HepG2 (cell line): Measurements from ENCODE around the gene KRT16. TPM values are rescaled to one million over a fixed set of nuclear protein-coding genes. Genes with fewer than 3 reads are reported as not detected.

Experiments used
- AKAP8 ChIP-seq: sonication (generic); formaldehyde crosslinking; IDR thresholded peaks from 2 replicates; pipeline ENCODE4 v1.5.1; 2020; ENCODE audit warnings: mild to moderate bottlenecking, missing genetic modification reagents
- ARID2 ChIP-seq: sonication (generic); formaldehyde crosslinking; IDR thresholded peaks from 2 replicates; pipeline ENCODE4 v1.8.1; 2022; ENCODE audit warnings: mild to moderate bottlenecking, missing genetic modification reagents, borderline replicate concordance
- ARNT2 ChIP-seq: sonication (generic); formaldehyde crosslinking; IDR thresholded peaks from 2 replicates; pipeline ENCODE4 v1.8.0; 2022; ENCODE audit warnings: mild to moderate bottlenecking, low read depth, missing genetic modification reagents, moderate library complexity
- CHD2 ChIP-seq: IDR thresholded peaks from 2 replicates; pipeline ENCODE4 v1.6.1; 2011; ENCODE audit warnings: low read depth, low read length, improper control_type of control experiment
- EP300 ChIP-seq, 3 experiments: sonication (generic) in 1 of 3; formaldehyde crosslinking in 1 of 3; IDR thresholded peaks; 2 replicates each; pipeline versions ENCODE4 v1.5.1 to v1.6.1; 2011 to 2020; ENCODE audit warnings: low read depth in 2 of 3, low read length in 2 of 3, borderline replicate concordance in 1 of 3, improper control_type of control experiment in 1 of 3, mild to moderate bottlenecking in 1 of 3, missing genetic modification reagents in 1 of 3, moderate library complexity in 1 of 3
- ERF ChIP-seq: IDR thresholded peaks from 2 replicates; pipeline ENCODE4 v1.6.1; 2018; ENCODE audit warnings: missing biosample characterization, missing genetic modification reagents
- KDM1A ChIP-seq: IDR thresholded peaks from 2 replicates; pipeline ENCODE4 v1.6.1; 2016; ENCODE audit warnings: missing compliant biosample characterization
- KDM3A ChIP-seq: IDR thresholded peaks from 2 replicates; pipeline ENCODE4 v1.6.1; 2018; ENCODE audit warnings: low read depth, missing compliant biosample characterization
- MAFF ChIP-seq: IDR thresholded peaks from 2 replicates; pipeline ENCODE4 v1.6.1; 2011; ENCODE audit warnings: low read depth, low read length, improper control_type of control experiment
- MXD1 ChIP-seq: sonication (generic); formaldehyde crosslinking; IDR thresholded peaks from 2 replicates; pipeline ENCODE4 v1.4.0; 2020; ENCODE audit warnings: mild to moderate bottlenecking, missing genetic modification reagents
- NFYB ChIP-seq: sonication (generic); formaldehyde crosslinking; IDR thresholded peaks from 2 replicates; pipeline ENCODE4 v1.4.0; 2020; ENCODE audit warnings: missing genetic modification reagents
- SAP130 ChIP-seq: IDR thresholded peaks from 2 replicates; pipeline ENCODE4 v1.6.1; 2016; ENCODE audit warnings: low read depth
- SMAD9 ChIP-seq: sonication (generic); formaldehyde crosslinking; IDR thresholded peaks from 2 replicates; pipeline ENCODE4 v1.5.1; 2020; ENCODE audit warnings: mild to moderate bottlenecking, missing genetic modification reagents
- SMC3 ChIP-seq: IDR thresholded peaks from 2 replicates; pipeline ENCODE4 v1.6.1; 2011; ENCODE audit warnings: low read length, improper control_type of control experiment
- STAT6 ChIP-seq: sonication (generic); formaldehyde crosslinking; IDR thresholded peaks from 2 replicates; pipeline ENCODE4 v1.4.0; 2020; ENCODE audit warnings: missing genetic modification reagents, mild to moderate bottlenecking, borderline replicate concordance
- TRAFD1 ChIP-seq: sonication (generic); formaldehyde crosslinking; IDR thresholded peaks from 2 replicates; pipeline ENCODE4 v1.5.1; 2020; ENCODE audit warnings: missing genetic modification reagents, mild to moderate bottlenecking, borderline replicate concordance
- ZNF10 ChIP-seq: sonication (generic); formaldehyde crosslinking; IDR thresholded peaks from 2 replicates; pipeline ENCODE4 v1.4.0; 2020; ENCODE audit warnings: mild to moderate bottlenecking, low read depth, missing genetic modification reagents, borderline replicate concordance
- ZNF460 ChIP-seq: sonication (generic); formaldehyde crosslinking; IDR thresholded peaks from 2 replicates; pipeline ENCODE4 v1.5.1; 2020; ENCODE audit warnings: missing genetic modification reagents, mild to moderate bottlenecking, borderline replicate concordance
- ZNF501 ChIP-seq: sonication (generic); formaldehyde crosslinking; IDR thresholded peaks from 2 replicates; pipeline ENCODE4 v1.5.1; 2020; ENCODE audit warnings: mild to moderate bottlenecking, moderate library complexity, missing genetic modification reagents
- ZNF691 ChIP-seq: sonication (generic); formaldehyde crosslinking; IDR thresholded peaks from 2 replicates; pipeline ENCODE4 v1.4.0; 2020; ENCODE audit warnings: missing genetic modification reagents, low read depth, mild to moderate bottlenecking, borderline replicate concordance
- ZNF713 ChIP-seq: sonication (generic); formaldehyde crosslinking; IDR thresholded peaks from 2 replicates; pipeline ENCODE4 v1.4.0; 2020; ENCODE audit warnings: mild to moderate bottlenecking, missing genetic modification reagents
- ZNF782 ChIP-seq: sonication (generic); formaldehyde crosslinking; IDR thresholded peaks from 2 replicates; pipeline ENCODE4 v1.4.0; 2020; ENCODE audit warnings: missing genetic modification reagents, mild to moderate bottlenecking, borderline replicate concordance
- ZNF850 ChIP-seq: sonication (generic); formaldehyde crosslinking; conservative IDR thresholded peaks from 2 replicates; pipeline ENCODE4 v1.9.0; 2021; ENCODE audit warnings: mild to moderate bottlenecking, missing genetic modification reagents
- ZSCAN22 ChIP-seq: sonication (generic); formaldehyde crosslinking; IDR thresholded peaks from 2 replicates; pipeline ENCODE4 v1.4.0; 2020; ENCODE audit warnings: mild to moderate bottlenecking, missing genetic modification reagents
- polyA plus RNA-seq, 8 experiments: library from polyadenylated mRNA; depleted of rRNA in 3 of 8; stranded (reverse) in 7 of 8; unstranded in 1 of 8; fragments of >200 nt; fragmentation: Illumina TruSeq in 4 of 8; extraction: Trizol in 4 of 8; gene quantifications; 2 replicates each; pipeline versions ENCODE4 v1.2.1 to v1.2.3, GENCODE V29; 2011 to 2016; ENCODE audit warnings: low read depth in 4 of 8, missing spikeins in 1 of 8, mixed read lengths in 1 of 8; ENCODE audit not compliant: insufficient read depth in 1 of 8
- total RNA-seq, 5 experiments: library from RNA; depleted of rRNA; stranded (reverse); fragments of >200 nt; fragmentation: Illumina TruSeq; extraction: Trizol; gene quantifications; 2 replicates each; pipeline ENCODE4 v1.2.3, GENCODE V29; 2016; ENCODE audit warnings: low read depth in 1 of 5

The KRT16 gene
- total and polyA plus RNA-seq, 2 of the 13 experiments (the other 11 are each of a cell fraction or from before 2014, with no cell fraction given), result not detected

GRCh38 chr17:41648411-41649195 is 36.0 kb upstream of the KRT16 start (continued):
- peak; percentile 39; the same call in 1 of the 2 replicates for TF ChIP-seq SAP130
- TF ChIP-seq STAT6 (CRISPR knock-in tag), result peak; percentile 27; the same call in 1 of the 2 replicates
- TF ChIP-seq ARNT2, result peak; percentile 61; the same call in 1 of the 2 replicates
- no peak for TF ChIP-seq EP300 (IDR thresholded peaks at IDR 0.05; ENCODE audit: low read depth in 2 of 2, low read length in 2 of 2)
- TF ChIP-seq EP300 (CRISPR knock-in tag; IDR thresholded peaks at IDR 0.05; ENCODE audit: borderline replicate concordance), result no peak
- no peak for TF ChIP-seq ZNF10 (CRISPR knock-in tag)
- TF ChIP-seq ZNF501 (CRISPR knock-in tag), result peak; percentile 88
- TF ChIP-seq MAFF, result no peak
- TF ChIP-seq CHD2, result no peak
- 0 out of 2 replicates have a peak, but pooled peaks have one; percentile 92 for TF ChIP-seq TRAFD1 (CRISPR knock-in tag)
- 0 out of 2 replicates have a peak, but pooled peaks have one; percentile 57 for TF ChIP-seq ARID2 (CRISPR knock-in tag)
- no peak for TF ChIP-seq ZNF850
- no peak; the same call in 1 of the 2 replicates for TF ChIP-seq ZNF691 (CRISPR knock-in tag)
- no peak; the same call in 1 of the 2 replicates for TF ChIP-seq MXD1 (CRISPR knock-in tag)
- 0 out of 2 replicates have a peak, but pooled peaks have one; percentile 30 for TF ChIP-seq ZNF713 (CRISPR knock-in tag)
- no peak for TF ChIP-seq AKAP8 (CRISPR knock-in tag)
- peak; percentile 39; the same call in 1 of the 2 replicates for TF ChIP-seq SMC3
- no peak for TF ChIP-seq NFYB
- no peak for TF ChIP-seq SMAD9 (CRISPR knock-in tag)
- 0 out of 2 replicates have a peak, but pooled peaks have one; percentile 64 for TF ChIP-seq ZNF782
- TF ChIP-seq KDM3A (CRISPR knock-in tag), result 0 out of 2 replicates have a peak, but pooled peaks have one; percentile 31
- peak; percentile 68; the same call in 1 of the 2 replicates for TF ChIP-seq ERF (CRISPR knock-in tag)
- TF ChIP-seq ZNF460 (CRISPR knock-in tag), result no peak
- TF ChIP-seq ZSCAN22, result no peak
- TF ChIP-seq KDM1A, result no peak
